T-helper 2 cell treated with Interferon-gamma antibody and Interleukin-4, amounts not matched to agents 5 μg/mL and 100 μg/mL, for 36 hours (primary cell): Measurements from ENCODE around the gene PCDHB4.
"Not testable (repeated sequence)": the region's sequence is repeated elsewhere in the genome, so short reads cannot be mapped to it uniquely, and the experiment has no call there.

ENCODE experiments used
- DNase-seq: peaks from one replicate; pipeline ENCODE4 v3.0.0; 2021; ENCODE audit warnings: low spot score
- H3K27ac Mint-ChIP-seq: one replicate; pipeline ENCODE4 v1.8.0; 2021; ENCODE audit warnings: mild to moderate bottlenecking, mixed read lengths
- H3K27me3 Mint-ChIP-seq: one replicate; pipeline ENCODE4 v1.8.0; 2021; ENCODE audit warnings: low read depth, mixed read lengths
- H3K36me3 Mint-ChIP-seq: one replicate; pipeline ENCODE4 v1.8.0; 2021; ENCODE audit warnings: low read depth, mixed read lengths
- H3K4me1 Mint-ChIP-seq: one replicate; pipeline ENCODE4 v1.8.0; 2021; ENCODE audit warnings: low read depth, mixed read lengths
- H3K4me3 Mint-ChIP-seq: one replicate; pipeline ENCODE4 v1.8.0; 2022; ENCODE audit warnings: mild to moderate bottlenecking, moderate library complexity, mixed read lengths
- H3K9me3 Mint-ChIP-seq: one replicate; pipeline ENCODE4 v1.8.0; 2021; ENCODE audit warnings: mixed read lengths

PCDHB4 gene

GRCh38 chr5:141157901-141158300, 36.3 kb downstream of the PCDHB4 start:
- DNase-seq, H3K27ac Mint-ChIP-seq, H3K36me3 Mint-ChIP-seq, H3K27me3 Mint-ChIP-seq, H3K4me1 Mint-ChIP-seq, H3K4me3 Mint-ChIP-seq: not testable (repeated sequence)
- peaks cover 38% of the 10 kb centered on the region for H3K9me3 Mint-ChIP-seq

GRCh38 chr5:141172381-141173204, 51.0 kb downstream of the PCDHB4 start, which contains the start of gene PCDHB7:
PCDHB7 (plus strand) TSS chr5:141172644; CDS start chr5:141172836, 192 bp downstream.
- Mint-ChIP-seq H3K4me1 (no peaks in the 10 kb centered on the region), H3K36me3 (no peaks in the 10 kb centered on the region), H3K4me3 (no peak within 1 kb of the TSS), H3K9me3 (peaks cover 14% of the 10 kb centered on the region), H3K27me3 (no peaks in the 10 kb centered on the region), H3K27ac (no peak within 1 kb of the TSS)
- DNase-seq, result no peak

- H3K4me1 Mint-ChIP-seq, result not testable (repeated sequence)
Observed at GRCh38 chr5:141174291-141175104, 52.9 kb downstream of the PCDHB4 start.

More at GRCh38 chr5:141174291-141175104, 52.9 kb downstream of the PCDHB4 start:
- not testable (repeated sequence) for H3K27me3 Mint-ChIP-seq, H3K4me3 Mint-ChIP-seq, H3K9me3 Mint-ChIP-seq, DNase-seq, H3K27ac Mint-ChIP-seq, H3K36me3 Mint-ChIP-seq
